Neural cell (in vitro differentiated cells): ENCODE data around the gene IYD.

Experiments used
- CTCF ChIP-seq: fragments of 450-650 bp; IDR thresholded peaks from 2 replicates; pipeline ENCODE4 v1.5.1; 2014; ENCODE audit warnings: antibody characterized with exemption, mild to moderate bottlenecking, moderate library complexity; ENCODE audit not compliant: poor library complexity, severe bottlenecking
- EP300 ChIP-seq: fragments of 450-650 bp; conservative IDR thresholded peaks from 2 replicates; pipeline ENCODE4 v1.6.1; 2014; ENCODE audit warnings: antibody characterized with exemption, mild to moderate bottlenecking, moderate library complexity; ENCODE audit not compliant: poor library complexity, severe bottlenecking
- EZH2 ChIP-seq: fragments of 200-600, 300-800 bp; shearing (Covaris generic), sonication (generic); IDR thresholded peaks from 2 replicates; pipeline ENCODE4 v1.6.1; 2014; ENCODE audit warnings: antibody characterized with exemption, low read length, borderline replicate concordance, mild to moderate bottlenecking; ENCODE audit not compliant: insufficient read depth, poor library complexity, severe bottlenecking
- POLR2AphosphoS5 ChIP-seq: IDR thresholded peaks from 2 replicates; pipeline ENCODE4 v1.6.1; 2012
- RAD21 ChIP-seq: fragments of 450-650 bp; conservative IDR thresholded peaks from 2 replicates; pipeline ENCODE4 v1.6.1; 2014; ENCODE audit warnings: antibody characterized with exemption, mild to moderate bottlenecking, moderate library complexity
- TAF1 ChIP-seq: IDR thresholded peaks from 2 replicates; pipeline ENCODE4 v1.6.1; 2012; ENCODE audit warnings: low read depth

- TF ChIP-seq EP300: no peak
- no peak for TF ChIP-seq CTCF
- no peak for TF ChIP-seq EZH2
- no peak for TF ChIP-seq POLR2AphosphoS5
- no peak for TF ChIP-seq TAF1
- TF ChIP-seq RAD21: no peak
These were observed 48.9 kb upstream of the IYD start for GRCh38 chr6:150319924-150320323.
